OCI-LY3 (cell line): Measurements from ENCODE around the gene BNC2.

ENCODE experiments used
- H2AFZ ChIP-seq: fragments of 200-600, 300-600 bp; shearing (Covaris generic); 2 replicates; pipeline ENCODE4 v1.6.0; 2014; ENCODE audit warnings: antibody characterized with exemption, low read depth, low read length
- H3K27ac ChIP-seq: fragments of 200-600, 300-600 bp; sonication (generic); 2 replicates; pipeline ENCODE4 v1.5.1; 2014; ENCODE audit warnings: mild to moderate bottlenecking, low read length, moderate library complexity, mixed read lengths
- H3K27me3 ChIP-seq: fragments of 200-600, 300-600 bp; sonication (generic); 2 replicates; pipeline ENCODE4 v1.6.1; 2014; ENCODE audit warnings: low read depth, low read length, mixed read lengths
- H3K36me3 ChIP-seq: fragments of 200-600, 300-600 bp; sonication (generic); replicated peaks from 2 replicates; pipeline ENCODE3; 2014; ENCODE audit warnings: low read depth, low read length, mixed read lengths
- H3K4me1 ChIP-seq: fragments of 300-600, 200-600 bp; sonication (generic); 2 replicates; pipeline ENCODE4 v1.6.1; 2014; ENCODE audit warnings: low read length, mixed read lengths
- H3K4me2 ChIP-seq: fragments of 200-600, 300-600 bp; sonication (generic); 2 replicates; pipeline ENCODE4 v1.6.1; 2014; ENCODE audit warnings: low read length, mixed read lengths
- H3K4me3 ChIP-seq: fragments of 300-600, 200-600 bp; sonication (generic); 2 replicates; pipeline ENCODE4 v1.5.1; 2014; ENCODE audit warnings: antibody characterized with exemption, mild to moderate bottlenecking, low read length, moderate library complexity
- H3K79me2 ChIP-seq: fragments of 300-600, 200-600 bp; shearing (Covaris generic); 2 replicates; pipeline ENCODE4 v1.6.1; 2014; ENCODE audit warnings: mild to moderate bottlenecking, low read length, mixed read lengths
- H3K9ac ChIP-seq: fragments of 300-600, 200-600 bp; shearing (Covaris generic); 2 replicates; pipeline ENCODE4 v1.6.0; 2014; ENCODE audit warnings: mild to moderate bottlenecking, low read length, moderate library complexity
- H3K9me3 ChIP-seq: fragments of 200-600, 300-600 bp; shearing (Covaris generic); 2 replicates; pipeline ENCODE4 v1.6.1; 2014; ENCODE audit warnings: low read length, mixed read lengths; ENCODE audit not compliant: insufficient read depth
- H4K20me1 ChIP-seq: fragments of 200-600, 300-600 bp; sonication (generic); 2 replicates; pipeline ENCODE4 v1.6.1; 2016; ENCODE audit warnings: low read length, mixed read lengths; ENCODE audit not compliant: insufficient read depth
- CTCF ChIP-seq: fragments of 200-600, 300-600 bp; sonication (generic); IDR thresholded peaks from 2 replicates; pipeline ENCODE4 v1.5.1; 2014; ENCODE audit warnings: antibody characterized with exemption, low read length, low read depth
- EZH2phosphoT487 ChIP-seq: fragments of 200-600 bp; shearing (Covaris generic); IDR thresholded peaks from 2 replicates; pipeline ENCODE4 v1.6.1; 2018; ENCODE audit warnings: antibody characterized with exemption, mixed run types, low read depth

Gene BNC2

GRCh38 chr9:16873126-16873802 lies 2.8 kb upstream of the BNC2 start:
- no peaks in the 10 kb centered on the region for H3K9me3 ChIP-seq
- no peak overlapping the region for H3K27ac ChIP-seq
- H3K9ac ChIP-seq: no peak overlapping the region
- no peaks in the 10 kb centered on the region for H4K20me1 ChIP-seq
- TF ChIP-seq CTCF (no peak), EZH2phosphoT487 (no peak)
- H3K27me3 ChIP-seq: no peaks in the 10 kb centered on the region
- no peak overlapping the region for H2AFZ ChIP-seq
- H3K79me2 ChIP-seq: no peaks in the 10 kb centered on the region
- H3K36me3 ChIP-seq: no peaks in the 10 kb centered on the region
- H3K4me2 ChIP-seq: no peak overlapping the region
- H3K4me3 ChIP-seq: no peak overlapping the region
- no peaks in the 10 kb centered on the region for H3K4me1 ChIP-seq

- Histone ChIP-seq H4K20me1 (no peaks in the 10 kb centered on the region), H3K9me3 (no peaks in the 10 kb centered on the region), H3K4me2 (no peak overlapping the region), H3K79me2 (no peaks in the 10 kb centered on the region), H3K36me3 (no peaks in the 10 kb centered on the region), H2AFZ (no peak overlapping the region), H3K9ac (no peak overlapping the region), H3K27ac (no peak overlapping the region), H3K4me1 (no peaks in the 10 kb centered on the region), H3K4me3 (no peak overlapping the region), H3K27me3 (no peaks in the 10 kb centered on the region)
- TF ChIP-seq CTCF (no peak), EZH2phosphoT487 (no peak)
Measured at GRCh38 chr9:16871336-16872151, 1.1 kb upstream of the BNC2 start.

GRCh38 chr9:16869882-16870595 lies 431 bp downstream of the BNC2 start:
- Histone ChIP-seq H3K36me3 (no peaks in the 10 kb centered on the region), H3K27me3 (no peaks in the 10 kb centered on the region), H4K20me1 (no peaks in the 10 kb centered on the region), H3K9me3 (no peaks in the 10 kb centered on the region), H3K4me3 (no peak overlapping the region), H3K79me2 (no peaks in the 10 kb centered on the region), H3K4me2 (no peak overlapping the region), H3K27ac (no peak overlapping the region), H3K4me1 (no peaks in the 10 kb centered on the region), H3K9ac (no peak overlapping the region), H2AFZ (no peak overlapping the region)
- no peak for TF ChIP-seq EZH2phosphoT487
- no peak for TF ChIP-seq CTCF
